HUES64 (cell line): ENCODE results near the gene SELENOO.

Source experiments
- H3K27ac ChIP-seq: 2 replicates; pipeline ENCODE4 v1.7.0; 2013; ENCODE audit warnings: low read depth, low read length, inconsistent platforms
- H3K27me3 ChIP-seq: 2 replicates; pipeline ENCODE4 v1.6.1; 2013; ENCODE audit warnings: mild to moderate bottlenecking, low read length; ENCODE audit not compliant: insufficient read depth
- H3K36me3 ChIP-seq: 2 replicates; pipeline ENCODE4 v1.6.1; 2013; ENCODE audit warnings: mild to moderate bottlenecking, low read length; ENCODE audit not compliant: insufficient read depth
- H3K4me1 ChIP-seq: 2 replicates; pipeline ENCODE4 v1.6.1; 2013; ENCODE audit warnings: mild to moderate bottlenecking, low read length, moderate library complexity; ENCODE audit not compliant: insufficient read depth
- H3K4me3 ChIP-seq: 2 replicates; pipeline ENCODE4 v1.5.1; 2013; ENCODE audit warnings: mild to moderate bottlenecking, low read length, moderate library complexity
- H3K9ac ChIP-seq: 2 replicates; pipeline ENCODE4 v1.6.1; 2013; ENCODE audit warnings: mild to moderate bottlenecking, low read depth, low read length
- H3K9me3 ChIP-seq: 2 replicates; pipeline ENCODE4 v1.6.1; 2013; ENCODE audit warnings: low read depth, low read length; ENCODE audit not compliant: insufficient read depth
- WGBS: fragments of 150-250, 120-280 bp; methylation state at CpG from one replicate; pipeline ENCODE4 v1.1.7; 2013; ENCODE audit warnings: missing lambda C conversion rate; 5-methylcytosine and 5-hydroxymethylcytosine counted together

SELENOO gene

GRCh38 chr22:50216684-50217520, 16.1 kb downstream of the SELENOO start:
- Histone ChIP-seq H3K4me1 (no peaks in the 10 kb centered on the region), H3K27ac (no peak overlapping the region), H3K27me3 (no peaks in the 10 kb centered on the region), H3K4me3 (no peak overlapping the region), H3K9me3 (no peaks in the 10 kb centered on the region), H3K36me3 (peaks cover 92% of the 10 kb centered on the region), H3K9ac (no peak overlapping the region)
- WGBS = 96% methylated on average over 57 of the region's 57 CpGs

DNA sequence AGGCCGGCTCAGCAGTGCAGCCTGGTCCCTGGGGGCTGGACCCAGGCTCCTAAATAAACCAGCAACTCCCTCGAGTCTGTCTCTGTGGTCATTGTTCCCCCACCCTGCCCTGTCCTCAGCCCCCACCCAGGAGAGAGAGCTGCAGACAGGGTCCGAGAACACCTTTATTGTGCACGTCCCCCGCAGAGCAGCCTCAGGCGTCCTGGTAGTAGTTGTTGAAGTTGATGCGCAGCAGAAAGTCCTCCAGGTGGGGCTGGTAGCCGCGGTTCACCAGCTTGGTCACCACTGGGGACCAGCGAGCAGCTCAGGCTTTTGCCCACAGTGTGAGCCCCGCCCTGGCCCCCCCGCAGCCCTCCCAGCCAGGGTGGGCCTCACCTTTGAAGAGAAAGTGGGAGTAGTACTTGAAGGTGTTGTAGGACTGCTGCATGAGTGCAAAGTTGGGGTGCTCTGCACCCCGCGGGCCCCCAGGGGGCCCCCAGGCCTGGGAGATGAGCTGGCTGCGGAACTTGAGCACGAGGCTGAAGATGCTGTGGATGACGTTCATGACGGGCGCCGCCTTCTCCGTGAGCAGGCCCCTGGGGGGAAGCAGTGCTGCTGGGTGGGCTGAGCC, 16.8 kb downstream of the SELENOO start:
- Histone ChIP-seq H3K27ac (no peak overlapping the region), H3K4me1 (no peaks in the 10 kb centered on the region), H3K4me3 (no peak overlapping the region), H3K9ac (no peak overlapping the region), H3K36me3 (peaks cover 91% of the 10 kb centered on the region), H3K9me3 (no peaks in the 10 kb centered on the region), H3K27me3 (no peaks in the 10 kb centered on the region)
- WGBS = 94% methylated on average over 21 of the region's 21 CpGs

DNA sequence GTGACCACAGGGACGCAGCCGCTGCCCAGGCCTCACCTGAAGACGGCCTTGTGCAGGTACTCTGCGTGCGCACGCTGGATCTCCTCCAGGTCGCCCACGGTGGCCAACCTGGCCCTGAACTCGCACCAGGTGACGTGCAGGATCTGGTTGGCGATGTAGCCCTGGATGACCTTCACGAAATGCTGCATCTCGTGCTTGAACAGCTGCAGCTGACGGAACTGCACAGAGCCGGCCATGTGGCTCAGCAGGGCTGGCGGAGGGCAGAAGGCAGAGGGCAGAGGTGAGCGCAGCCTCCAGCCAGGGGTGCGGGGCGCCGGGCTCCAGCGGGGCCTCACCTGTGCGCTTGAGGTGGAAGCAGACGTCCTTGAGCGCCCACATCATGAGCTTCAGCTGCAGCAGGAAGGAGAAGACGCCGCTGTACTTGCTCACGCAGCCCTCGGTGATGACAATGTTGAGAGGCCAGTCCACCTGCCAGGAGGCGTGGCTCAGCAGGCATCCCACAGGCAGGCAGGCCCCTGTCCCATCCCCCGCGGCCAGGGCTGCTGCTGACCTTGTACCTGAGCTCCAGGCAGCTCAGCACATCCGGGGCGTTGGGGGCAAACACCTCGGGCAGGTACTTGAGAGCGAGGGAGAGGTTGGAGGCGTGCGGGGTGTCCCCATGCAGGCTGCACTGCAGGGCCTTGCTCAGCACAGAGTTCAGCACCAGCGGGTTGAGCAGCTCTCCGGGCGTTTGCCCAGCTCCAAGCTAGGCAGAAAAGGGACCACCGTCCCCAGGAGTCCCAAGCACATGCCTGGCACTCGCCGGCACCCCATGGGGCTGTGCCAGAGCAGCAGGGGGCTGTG, 17.6 kb downstream of the SELENOO start:
- Histone ChIP-seq H3K27ac (no peak overlapping the region), H3K9me3 (no peaks in the 10 kb centered on the region), H3K4me1 (no peaks in the 10 kb centered on the region), H3K9ac (no peak overlapping the region), H3K36me3 (peaks cover 90% of the 10 kb centered on the region), H3K27me3 (no peaks in the 10 kb centered on the region), H3K4me3 (no peak overlapping the region)
- WGBS = 92% methylated on average over 43 of the region's 43 CpGs

DNA sequence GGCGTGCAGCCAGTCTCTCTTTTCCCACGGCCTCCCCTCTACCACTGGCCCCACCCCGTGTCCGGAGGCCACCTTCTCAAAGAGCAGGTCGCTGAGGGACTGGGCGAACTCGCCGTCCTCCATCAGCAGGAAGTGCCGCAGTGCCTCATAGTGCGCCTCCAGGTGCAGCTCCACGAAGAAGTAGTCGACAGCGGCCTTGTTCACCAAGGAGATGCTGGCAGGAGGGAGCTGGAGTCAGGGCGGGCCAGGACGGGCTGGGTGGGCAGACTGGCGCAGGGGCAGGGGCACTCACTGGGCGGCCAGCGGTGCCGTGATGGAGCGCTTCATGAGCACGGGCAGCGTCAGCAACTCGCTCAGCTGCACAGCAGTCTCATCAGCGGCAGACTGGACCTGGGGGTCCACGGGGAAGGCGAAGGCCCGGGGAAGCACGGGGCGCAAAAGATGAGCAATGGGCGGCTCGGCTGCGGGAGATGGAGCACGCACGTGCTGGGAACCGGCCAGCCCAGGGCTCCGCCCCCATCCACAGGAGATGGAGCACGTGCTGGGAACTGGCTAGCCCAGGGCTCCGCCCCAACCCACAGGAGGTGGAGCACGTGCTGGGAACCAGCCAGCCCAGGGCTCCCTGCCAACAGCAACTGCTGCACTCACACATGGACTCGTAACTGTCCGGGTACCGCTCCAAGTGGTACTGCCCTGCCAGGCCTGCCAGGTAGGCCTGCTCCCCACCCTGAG, 18.4 kb downstream of the SELENOO start:
- Histone ChIP-seq H3K4me3 (no peak overlapping the region), H3K9ac (no peak overlapping the region), H3K4me1 (no peaks in the 10 kb centered on the region), H3K9me3 (no peaks in the 10 kb centered on the region), H3K27me3 (no peaks in the 10 kb centered on the region), H3K36me3 (peaks cover 89% of the 10 kb centered on the region), H3K27ac (no peak overlapping the region)
- 88% methylated on average over 42 of the region's 42 CpGs for WGBS

GRCh38 chr22:50219800-50220602, 19.2 kb downstream of the SELENOO start:
- Histone ChIP-seq H3K27me3 (no peaks in the 10 kb centered on the region), H3K9me3 (no peaks in the 10 kb centered on the region), H3K9ac (no peak overlapping the region), H3K4me3 (no peak overlapping the region), H3K27ac (no peak overlapping the region), H3K36me3 (peaks cover 86% of the 10 kb centered on the region), H3K4me1 (no peaks in the 10 kb centered on the region)
- 96% methylated on average over 25 of the region's 25 CpGs for WGBS

GRCh38 chr22:50220603-50221409, 20.0 kb downstream of the SELENOO start:
- H3K27me3 ChIP-seq = no peaks in the 10 kb centered on the region
- no peak overlapping the region for H3K4me3 ChIP-seq
- H3K4me1 ChIP-seq = no peaks in the 10 kb centered on the region
- H3K27ac ChIP-seq = no peak overlapping the region
- no peak overlapping the region for H3K9ac ChIP-seq
- peaks cover 80% of the 10 kb centered on the region for H3K36me3 ChIP-seq
- 97% methylated on average over 44 of the region's 45 CpGs for WGBS
- no peaks in the 10 kb centered on the region for H3K9me3 ChIP-seq

- no peaks in the 10 kb centered on the region for H3K4me1 ChIP-seq
- H3K27me3 ChIP-seq = no peaks in the 10 kb centered on the region
- no peak overlapping the region for H3K4me3 ChIP-seq
- 94% methylated on average over 19 of the region's 19 CpGs for WGBS
- H3K27ac ChIP-seq = no peak overlapping the region
- H3K36me3 ChIP-seq = peaks cover 71% of the 10 kb centered on the region
- H3K9me3 ChIP-seq = no peaks in the 10 kb centered on the region
- H3K9ac ChIP-seq = no peak overlapping the region
Observed at GRCh38 chr22:50221410-50222300, 20.8 kb downstream of the SELENOO start.

GRCh38 chr22:50222508-50222907, 21.7 kb downstream of the SELENOO start:
- no peak overlapping the region for H3K9ac ChIP-seq
- H3K36me3 ChIP-seq = peaks cover 63% of the 10 kb centered on the region
- no peak overlapping the region for H3K4me3 ChIP-seq
- no peak overlapping the region for H3K27ac ChIP-seq
- WGBS = 92% methylated on average over 8 of the region's 8 CpGs
- no peaks in the 10 kb centered on the region for H3K27me3 ChIP-seq
- H3K9me3 ChIP-seq = no peaks in the 10 kb centered on the region
- H3K4me1 ChIP-seq = no peaks in the 10 kb centered on the region

GRCh38 chr22:50224071-50224470, 23.3 kb downstream of the SELENOO start:
- Histone ChIP-seq H3K27me3 (no peaks in the 10 kb centered on the region), H3K4me1 (no peaks in the 10 kb centered on the region), H3K4me3 (no peak overlapping the region), H3K36me3 (peaks cover 48% of the 10 kb centered on the region), H3K27ac (no peak overlapping the region), H3K9me3 (no peaks in the 10 kb centered on the region), H3K9ac (no peak overlapping the region)
- 96% methylated on average over 16 of the region's 16 CpGs for WGBS
